ENCODE results near the gene PGBD2.

Gene PGBD2

GRCh38 chr1:248914796-248915381, 8.9 kb downstream of the PGBD2 start:
- Histone ChIP-seq H3K27me3 (ENCODE audit: insufficient read depth, poor library complexity, severe bottlenecking) (no peaks in the 10 kb centered on the region), H3K27ac (replicated peaks) (no peak overlapping the region), H3K4me3 (replicated peaks; ENCODE audit: insufficient read depth, low read length) (no peak overlapping the region)
- TF ChIP-seq GABPA (IDR thresholded peaks at IDR 0.05; ENCODE audit: low read depth) (no peak), REST (IDR thresholded peaks at IDR 0.05; ENCODE audit: insufficient replicate concordance, low read depth) (no peak), CTCF (IDR thresholded peaks at IDR 0.05; ENCODE audit: insufficient read depth, low read length) (no peak), SPI1 (IDR thresholded peaks at IDR 0.05; ENCODE audit: borderline replicate concordance, low read depth) (no peak), POLR2AphosphoS5 (IDR thresholded peaks at IDR 0.05; ENCODE audit: low read depth) (no peak)
- no peak for DNase-seq (ENCODE audit: low read depth in 1 of 2, low spot score in 1 of 2)

GRCh38 chr1:248918131-248918530, 12.1 kb downstream of the PGBD2 start:
- DNase-seq (ENCODE audit: low read depth in 1 of 2, low spot score in 1 of 2) = no peak
- Histone ChIP-seq H3K4me3 (replicated peaks; ENCODE audit: insufficient read depth, low read length) (no peak overlapping the region), H3K27ac (replicated peaks) (no peak overlapping the region), H3K27me3 (ENCODE audit: insufficient read depth, poor library complexity, severe bottlenecking) (no peaks in the 10 kb centered on the region)
- no peak for TF ChIP-seq SPI1 (IDR thresholded peaks at IDR 0.05; ENCODE audit: borderline replicate concordance, low read depth)
- TF ChIP-seq CTCF (IDR thresholded peaks at IDR 0.05; ENCODE audit: insufficient read depth, low read length) = no peak
- TF ChIP-seq REST (IDR thresholded peaks at IDR 0.05; ENCODE audit: insufficient replicate concordance, low read depth) = no peak
- no peak for TF ChIP-seq POLR2AphosphoS5 (IDR thresholded peaks at IDR 0.05; ENCODE audit: low read depth)
- no peak for TF ChIP-seq GABPA (IDR thresholded peaks at IDR 0.05; ENCODE audit: low read depth)

GRCh38 chr1:248923352-248924338, 17.6 kb downstream of the PGBD2 start:
- no peak overlapping the region for H3K4me3 ChIP-seq (replicated peaks; ENCODE audit: insufficient read depth, low read length)

More at GRCh38 chr1:248923352-248924338, 17.6 kb downstream of the PGBD2 start:
- TF ChIP-seq POLR2AphosphoS5 (IDR thresholded peaks at IDR 0.05; ENCODE audit: low read depth) (no peak), GABPA (IDR thresholded peaks at IDR 0.05; ENCODE audit: low read depth) (no peak), CTCF (IDR thresholded peaks at IDR 0.05; ENCODE audit: insufficient read depth, low read length) (no peak), REST (IDR thresholded peaks at IDR 0.05; ENCODE audit: insufficient replicate concordance, low read depth) (no peak), SPI1 (IDR thresholded peaks at IDR 0.05; ENCODE audit: borderline replicate concordance, low read depth) (no peak)
- Histone ChIP-seq H3K27me3 (ENCODE audit: insufficient read depth, poor library complexity, severe bottlenecking) (no peaks in the 10 kb centered on the region), H3K27ac (replicated peaks) (no peak overlapping the region; the same call in 1 of the 2 replicates)
- DNase-seq (ENCODE audit: low read depth in 1 of 2, low spot score in 1 of 2) = no peak

Data from HL-60 (cell line).